Measurements from ENCODE around the gene PRKCH. TPM values are rescaled to one million over a fixed set of nuclear protein-coding genes. Genes with fewer than 3 reads are reported as not detected.
A peak's percentile ranks its signal among the peaks of the same experiment; 100 is the strongest.

Gene PRKCH
- polyA plus RNA-seq, 3 donors, result 3.6 to 6.2 (median 5.4) TPM

DNA sequence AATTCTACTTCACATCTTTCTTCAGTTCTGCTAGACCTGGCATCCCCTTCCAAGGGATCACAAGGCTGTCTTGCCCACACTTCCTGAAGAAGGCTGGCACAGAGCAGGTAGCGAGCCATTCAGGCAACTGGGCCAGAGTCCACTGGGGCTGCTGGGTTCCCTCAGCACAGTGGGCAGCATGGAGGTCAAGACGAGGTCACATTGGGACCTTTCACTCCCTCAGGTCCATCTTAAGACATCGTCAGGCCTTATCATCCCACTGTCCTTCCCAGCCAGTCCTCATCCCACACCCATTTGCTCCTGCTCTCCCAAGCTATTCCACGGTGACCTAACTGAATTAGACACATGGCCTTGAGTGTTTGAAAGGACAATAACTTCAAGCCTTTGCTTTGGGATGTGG is 230.9 kb downstream of the PRKCH start:
- Histone ChIP-seq H3K9ac (ENCODE audit: insufficient read depth, low read length, poor library complexity, severe bottlenecking) (peak overlapping the region; percentile 68), H3K4me2 (replicated peaks; ENCODE audit: extremely low read depth, low read length, poor library complexity, severe bottlenecking) (peak overlapping the region; percentile 44), H3K27me3 (ENCODE audit: control insufficient read depth in 2 of 2, insufficient read depth in 2 of 2, low read length in 2 of 2) (no peaks in the 10 kb centered on the region), H3K4me3 (replicated peaks in 1 of 3; ENCODE audit: low read depth in 2 of 3, low read length in 3 of 3) (peak overlapping the region in 1 of 3 experiments; percentile 4), H3K27ac (ENCODE audit: low read depth in 1 of 2, low read length in 2 of 2) (peak overlapping the region; percentile 9 to 94), H4K20me1 (ENCODE audit: insufficient read depth, low read length) (no peaks in the 10 kb centered on the region), H3K36me3 (replicated peaks in 1 of 2; ENCODE audit: control insufficient read depth in 1 of 2, insufficient read depth in 2 of 2, low read length in 2 of 2) (peaks cover 3 to 23% of the 10 kb centered on the region in 2 donors), H2AFZ (ENCODE audit: insufficient read depth, low read depth, low read length, poor library complexity, severe bottlenecking) (no peak overlapping the region), H3K79me2 (ENCODE audit: insufficient read depth, low read length) (no peaks in the 10 kb centered on the region), H3K4me1 (ENCODE audit: control insufficient read depth in 1 of 2, insufficient read depth in 2 of 2, low read length in 2 of 2) (peaks cover 37 to 51% of the 10 kb centered on the region in 2 donors), H3K9me3 (replicated peaks in 1 of 2; ENCODE audit: control insufficient read depth in 1 of 2, insufficient read depth in 1 of 2, low read length in 2 of 2) (no peaks in the 10 kb centered on the region)
- Mint-ChIP-seq H3K4me1 (peaks cover 54% of the 10 kb centered on the region), H3K27ac (peak overlapping the region; percentile 98 to 100 (median 98)), H3K9me3 (peaks cover 0 to 2% (median 0%) of the 10 kb centered on the region in 7 donors), H3K36me3 (peaks cover 42% of the 10 kb centered on the region in 2 donors), H3K4me3 (no peak overlapping the region), H3K27me3 (ENCODE audit: low read depth in 3 of 3) (no peaks in the 10 kb centered on the region)
- intact Hi-C loops (cut with micrococcal nuclease), result loop anchor here in 1 of 2 donors (2.0 to 5.0 kb wide), 4 partner anchors 17 to 75 kb away; no protein-coding TSS in a partner anchor
- no peak for DNase-seq
- 98% methylated on average over 2 of the region's 4 CpGs for WGBS (ENCODE audit: insufficient coverage)
- TF ChIP-seq, protein P1, sequence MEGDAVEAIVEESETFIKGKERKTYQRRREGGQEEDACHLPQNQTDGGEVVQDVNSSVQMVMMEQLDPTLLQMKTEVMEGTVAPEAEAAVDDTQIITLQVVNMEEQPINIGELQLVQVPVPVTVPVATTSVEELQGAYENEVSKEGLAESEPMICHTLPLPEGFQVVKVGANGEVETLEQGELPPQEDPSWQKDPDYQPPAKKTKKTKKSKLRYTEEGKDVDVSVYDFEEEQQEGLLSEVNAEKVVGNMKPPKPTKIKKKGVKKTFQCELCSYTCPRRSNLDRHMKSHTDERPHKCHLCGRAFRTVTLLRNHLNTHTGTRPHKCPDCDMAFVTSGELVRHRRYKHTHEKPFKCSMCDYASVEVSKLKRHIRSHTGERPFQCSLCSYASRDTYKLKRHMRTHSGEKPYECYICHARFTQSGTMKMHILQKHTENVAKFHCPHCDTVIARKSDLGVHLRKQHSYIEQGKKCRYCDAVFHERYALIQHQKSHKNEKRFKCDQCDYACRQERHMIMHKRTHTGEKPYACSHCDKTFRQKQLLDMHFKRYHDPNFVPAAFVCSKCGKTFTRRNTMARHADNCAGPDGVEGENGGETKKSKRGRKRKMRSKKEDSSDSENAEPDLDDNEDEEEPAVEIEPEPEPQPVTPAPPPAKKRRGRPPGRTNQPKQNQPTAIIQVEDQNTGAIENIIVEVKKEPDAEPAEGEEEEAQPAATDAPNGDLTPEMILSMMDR (IDR thresholded peaks at IDR 0.05), result no peak

GRCh38 chr14:61553730-61554641 is 232.6 kb downstream of the PRKCH start:
- Histone ChIP-seq H3K27ac (ENCODE audit: low read depth in 1 of 2, low read length in 2 of 2) (peak overlapping the region; percentile 92 to 94), H3K4me2 (replicated peaks; ENCODE audit: extremely low read depth, low read length, poor library complexity, severe bottlenecking) (peak overlapping the region; percentile 44), H4K20me1 (ENCODE audit: insufficient read depth, low read length) (no peaks in the 10 kb centered on the region), H3K4me1 (ENCODE audit: control insufficient read depth in 1 of 2, insufficient read depth in 2 of 2, low read length in 2 of 2) (peaks cover 35 to 47% of the 10 kb centered on the region in 2 donors), H2AFZ (ENCODE audit: insufficient read depth, low read depth, low read length, poor library complexity, severe bottlenecking) (no peak overlapping the region), H3K36me3 (replicated peaks in 1 of 2; ENCODE audit: control insufficient read depth in 1 of 2, insufficient read depth in 2 of 2, low read length in 2 of 2) (peaks cover 0 to 14% of the 10 kb centered on the region in 2 donors), H3K9ac (ENCODE audit: insufficient read depth, low read length, poor library complexity, severe bottlenecking) (peak overlapping the region; percentile 68), H3K79me2 (ENCODE audit: insufficient read depth, low read length) (no peaks in the 10 kb centered on the region), H3K27me3 (ENCODE audit: control insufficient read depth in 2 of 2, insufficient read depth in 2 of 2, low read length in 2 of 2) (no peaks in the 10 kb centered on the region), H3K9me3 (replicated peaks in 1 of 2; ENCODE audit: control insufficient read depth in 1 of 2, insufficient read depth in 1 of 2, low read length in 2 of 2) (no peaks in the 10 kb centered on the region), H3K4me3 (replicated peaks in 1 of 3; ENCODE audit: low read depth in 2 of 3, low read length in 3 of 3) (peak overlapping the region in 1 of 3 experiments; percentile 3)
- intact Hi-C loops (cut with micrococcal nuclease), result loop anchor here in 1 of 2 donors (2.0 to 5.0 kb wide), 4 partner anchors 15 to 77 kb away; no protein-coding TSS in a partner anchor
- peak; percentile 80 to 93 (median 90) for DNase-seq
- Mint-ChIP-seq H3K9me3 (peaks cover 0 to 2% (median 0%) of the 10 kb centered on the region in 7 donors), H3K4me1 (peaks cover 50% of the 10 kb centered on the region), H3K27ac (peak overlapping the region; percentile 98 to 100 (median 98)), H3K36me3 (peaks cover 26 to 29% of the 10 kb centered on the region in 2 donors), H3K4me3 (peak overlapping the region; percentile 55 to 59), H3K27me3 (ENCODE audit: low read depth in 3 of 3) (no peaks in the 10 kb centered on the region)
- WGBS (ENCODE audit: insufficient coverage), result 91% methylated on average over 4 of the region's 11 CpGs
- TF ChIP-seq, protein P1 (IDR thresholded peaks at IDR 0.05), result no peak

Measured in CD14-positive monocyte (primary cell).